Effector memory CD4-positive, alpha-beta T cell (primary cell): ENCODE results near the gene PAN3.

Experiments used
- DNase-seq, 3 donors: peaks; one replicate each; pipeline ENCODE4 v3.0.0-alpha.2; 2020
- H3K27ac ChIP-seq: 2 replicates; pipeline ENCODE4 v1.7.0; 2013; ENCODE audit warnings: mild to moderate bottlenecking, low read length, moderate library complexity; ENCODE audit not compliant: insufficient read depth, poor library complexity, severe bottlenecking
- H3K27me3 ChIP-seq: replicated peaks from 2 replicates; pipeline ENCODE4 v1.7.0; 2013; ENCODE audit warnings: mild to moderate bottlenecking, low read length; ENCODE audit not compliant: insufficient read depth, control insufficient read depth, poor library complexity, severe bottlenecking
- H3K36me3 ChIP-seq: 2 replicates; pipeline ENCODE4 v1.7.0; 2013; ENCODE audit warnings: mild to moderate bottlenecking, low read length, moderate library complexity; ENCODE audit not compliant: control insufficient read depth, insufficient read depth
- H3K4me1 ChIP-seq: 2 replicates; pipeline ENCODE4 v1.7.0; 2013; ENCODE audit warnings: low read length, mild to moderate bottlenecking; ENCODE audit not compliant: control insufficient read depth, insufficient read depth, poor library complexity, severe bottlenecking
- H3K4me3 ChIP-seq: 2 replicates; pipeline ENCODE4 v1.7.0; 2013; ENCODE audit warnings: low read length, low read depth, mild to moderate bottlenecking; ENCODE audit not compliant: insufficient read depth, poor library complexity, severe bottlenecking
- H3K9me3 ChIP-seq: 2 replicates; pipeline ENCODE4 v1.7.0; 2013; ENCODE audit warnings: mild to moderate bottlenecking, low read length, moderate library complexity; ENCODE audit not compliant: control insufficient read depth

The PAN3 gene

GRCh38 chr13:28246891-28247290 is 108.5 kb downstream of the PAN3 start:
- H3K27ac ChIP-seq, result no peak overlapping the region

GRCh38 chr13:28248080-28248479 is 109.7 kb downstream of the PAN3 start:
- Histone ChIP-seq H3K27ac (no peak overlapping the region), H3K9me3 (no peaks in the 10 kb centered on the region), H3K4me3 (no peak overlapping the region), H3K4me1 (no peaks in the 10 kb centered on the region), H3K27me3 (no peaks in the 10 kb centered on the region), H3K36me3 (peaks cover 3% of the 10 kb centered on the region)
- no peak for DNase-seq

More at GRCh38 chr13:28246891-28247290, 108.5 kb downstream of the PAN3 start:
- H3K4me3 ChIP-seq, result no peak overlapping the region
- H3K36me3 ChIP-seq, result peaks cover 3% of the 10 kb centered on the region
- no peak for DNase-seq
- H3K27me3 ChIP-seq, result no peaks in the 10 kb centered on the region
- H3K9me3 ChIP-seq, result no peaks in the 10 kb centered on the region
- no peaks in the 10 kb centered on the region for H3K4me1 ChIP-seq

GRCh38 chr13:28250542-28250941 is 112.2 kb downstream of the PAN3 start:
- no peak for DNase-seq
- H3K4me3 ChIP-seq, result no peak overlapping the region
- no peaks in the 10 kb centered on the region for H3K4me1 ChIP-seq
- peaks cover 7% of the 10 kb centered on the region for H3K36me3 ChIP-seq
- no peak overlapping the region for H3K27ac ChIP-seq
- H3K9me3 ChIP-seq, result no peaks in the 10 kb centered on the region
- H3K27me3 ChIP-seq, result no peaks in the 10 kb centered on the region

GRCh38 chr13:28251466-28251865 is 113.1 kb downstream of the PAN3 start:
- no peak for DNase-seq

GRCh38 chr13:28252547-28252946 is 114.2 kb downstream of the PAN3 start:
- no peaks in the 10 kb centered on the region for H3K9me3 ChIP-seq
- peaks cover 18% of the 10 kb centered on the region for H3K36me3 ChIP-seq
- no peaks in the 10 kb centered on the region for H3K4me1 ChIP-seq
- no peak overlapping the region for H3K4me3 ChIP-seq
- H3K27ac ChIP-seq, result no peak overlapping the region
- no peaks in the 10 kb centered on the region for H3K27me3 ChIP-seq
- DNase-seq, result no peak

More at GRCh38 chr13:28251466-28251865, 113.1 kb downstream of the PAN3 start:
- H3K9me3 ChIP-seq, result no peaks in the 10 kb centered on the region
- no peaks in the 10 kb centered on the region for H3K4me1 ChIP-seq
- no peak overlapping the region for H3K4me3 ChIP-seq
- H3K36me3 ChIP-seq, result peaks cover 13% of the 10 kb centered on the region
- H3K27ac ChIP-seq, result no peak overlapping the region
- no peaks in the 10 kb centered on the region for H3K27me3 ChIP-seq

- Histone ChIP-seq H3K27ac (no peak overlapping the region), H3K4me3 (no peak overlapping the region)
These were observed 119.0 kb downstream of the PAN3 start for GRCh38 chr13:28257305-28257704.

GRCh38 chr13:28258417-28258816 is 120.1 kb downstream of the PAN3 start:
- Histone ChIP-seq H3K36me3 (peaks cover 60% of the 10 kb centered on the region), H3K27ac (no peak overlapping the region), H3K4me3 (no peak overlapping the region), H3K27me3 (no peaks in the 10 kb centered on the region), H3K9me3 (no peaks in the 10 kb centered on the region), H3K4me1 (no peaks in the 10 kb centered on the region)
- DNase-seq, result no peak

More at GRCh38 chr13:28257305-28257704, 119.0 kb downstream of the PAN3 start:
- Histone ChIP-seq H3K4me1 (no peaks in the 10 kb centered on the region), H3K27me3 (no peaks in the 10 kb centered on the region), H3K36me3 (peaks cover 51% of the 10 kb centered on the region), H3K9me3 (no peaks in the 10 kb centered on the region)
- no peak for DNase-seq

GRCh38 chr13:28267497-28267896 is 129.2 kb downstream of the PAN3 start:
- Histone ChIP-seq H3K27ac (no peak overlapping the region), H3K4me3 (no peak overlapping the region), H3K4me1 (no peaks in the 10 kb centered on the region), H3K9me3 (no peaks in the 10 kb centered on the region), H3K27me3 (no peaks in the 10 kb centered on the region), H3K36me3 (peaks cover 64% of the 10 kb centered on the region)
- DNase-seq, result no peak

GRCh38 chr13:28268800-28269223 is 130.5 kb downstream of the PAN3 start:
- Histone ChIP-seq H3K27me3 (no peaks in the 10 kb centered on the region), H3K9me3 (no peaks in the 10 kb centered on the region), H3K36me3 (peaks cover 60% of the 10 kb centered on the region), H3K4me1 (no peaks in the 10 kb centered on the region), H3K4me3 (no peak overlapping the region), H3K27ac (no peak overlapping the region)
- DNase-seq, result no peak

GRCh38 chr13:28271056-28271840 is 132.9 kb downstream of the PAN3 start:
- Histone ChIP-seq H3K27me3 (no peaks in the 10 kb centered on the region), H3K4me3 (no peak overlapping the region), H3K36me3 (peaks cover 51% of the 10 kb centered on the region), H3K9me3 (no peaks in the 10 kb centered on the region), H3K27ac (no peak overlapping the region), H3K4me1 (no peaks in the 10 kb centered on the region)
- DNase-seq, result no peak
